Thyroid gland (tissue), 4 donors: ENCODE measurements around the gene DMXL1.

Experiments used
- POLR2A ChIP-seq, 2 donors: fragments of 450-650 bp; IDR thresholded peaks; one replicate each; pipeline ENCODE4 v1.6.1; 2017; ENCODE audit warnings: antibody characterized with exemption in 2 of 2, mild to moderate bottlenecking in 2 of 2, moderate library complexity in 1 of 2
- TF ChIP-seq, protein P1 (sequence below), 6 experiments: fragments of 200-600 bp in 3 of 6; fragments of 450-650 bp in 3 of 6; sonication (generic) in 3 of 6; IDR thresholded peaks; one replicate each; pipeline ENCODE4 v1.5.1; 2016 to 2019; ENCODE audit warnings: antibody characterized with exemption in 6 of 6, mild to moderate bottlenecking in 2 of 6, inconsistent platforms in 1 of 6, moderate library complexity in 1 of 6

- TF ChIP-seq, protein P1, sequence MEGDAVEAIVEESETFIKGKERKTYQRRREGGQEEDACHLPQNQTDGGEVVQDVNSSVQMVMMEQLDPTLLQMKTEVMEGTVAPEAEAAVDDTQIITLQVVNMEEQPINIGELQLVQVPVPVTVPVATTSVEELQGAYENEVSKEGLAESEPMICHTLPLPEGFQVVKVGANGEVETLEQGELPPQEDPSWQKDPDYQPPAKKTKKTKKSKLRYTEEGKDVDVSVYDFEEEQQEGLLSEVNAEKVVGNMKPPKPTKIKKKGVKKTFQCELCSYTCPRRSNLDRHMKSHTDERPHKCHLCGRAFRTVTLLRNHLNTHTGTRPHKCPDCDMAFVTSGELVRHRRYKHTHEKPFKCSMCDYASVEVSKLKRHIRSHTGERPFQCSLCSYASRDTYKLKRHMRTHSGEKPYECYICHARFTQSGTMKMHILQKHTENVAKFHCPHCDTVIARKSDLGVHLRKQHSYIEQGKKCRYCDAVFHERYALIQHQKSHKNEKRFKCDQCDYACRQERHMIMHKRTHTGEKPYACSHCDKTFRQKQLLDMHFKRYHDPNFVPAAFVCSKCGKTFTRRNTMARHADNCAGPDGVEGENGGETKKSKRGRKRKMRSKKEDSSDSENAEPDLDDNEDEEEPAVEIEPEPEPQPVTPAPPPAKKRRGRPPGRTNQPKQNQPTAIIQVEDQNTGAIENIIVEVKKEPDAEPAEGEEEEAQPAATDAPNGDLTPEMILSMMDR (IDR thresholded peaks at IDR 0.05) = no peak
- no peak for TF ChIP-seq POLR2A (IDR thresholded peaks at IDR 0.05)
Observed at GRCh38 chr5:119070578-119070827, 384 bp upstream of the DMXL1 start.
